Subcutaneous adipose tissue (tissue), 4 donors: ENCODE measurements around the gene KATNB1. TPM values are rescaled to one million over a fixed set of nuclear protein-coding genes. Genes with fewer than 3 reads are reported as not detected.

Experiments used
- CTCF ChIP-seq: fragments of 450-650 bp; IDR thresholded peaks from one replicate; pipeline ENCODE4 v1.5.1; 2016; ENCODE audit warnings: low read depth, mild to moderate bottlenecking, control low read depth, antibody characterized with exemption, moderate library complexity
- total RNA-seq, 4 donors: library from RNA; depleted of rRNA; stranded (reverse); fragments of >200 nt; gene quantifications; one replicate each; pipeline ENCODE4 v1.1.0, GENCODE V29; 2016

KATNB1 gene
- total RNA-seq, 4 donors from 2014 or later = 8.6 to 14.3 (median 10.7) TPM

- TF ChIP-seq CTCF = no peak
These were observed 40.3 kb downstream of the KATNB1 start for GRCh38 chr16:57775661-57776469.

- no peak for TF ChIP-seq CTCF
These were observed 43.1 kb downstream of the KATNB1 start for GRCh38 chr16:57778658-57779057.

GRCh38 chr16:57781349-57781740, 45.8 kb downstream of the KATNB1 start:
- TF ChIP-seq CTCF = no peak

GRCh38 chr16:57781741-57782606, 46.4 kb downstream of the KATNB1 start:
- TF ChIP-seq CTCF = no peak

GRCh38 chr16:57783116-57783515, 47.5 kb downstream of the KATNB1 start:
- no peak for TF ChIP-seq CTCF

GRCh38 chr16:57783883-57784282, 48.3 kb downstream of the KATNB1 start:
- TF ChIP-seq CTCF = no peak

- TF ChIP-seq CTCF = no peak
These were observed 48.8 kb downstream of the KATNB1 start for GRCh38 chr16:57784334-57784733.
